ENCODE measurements around the gene APBB2.

GRCh38 chr4:41215969-41216293 is 1.6 kb upstream of the APBB2 start:
- TF ChIP-seq, protein P1, sequence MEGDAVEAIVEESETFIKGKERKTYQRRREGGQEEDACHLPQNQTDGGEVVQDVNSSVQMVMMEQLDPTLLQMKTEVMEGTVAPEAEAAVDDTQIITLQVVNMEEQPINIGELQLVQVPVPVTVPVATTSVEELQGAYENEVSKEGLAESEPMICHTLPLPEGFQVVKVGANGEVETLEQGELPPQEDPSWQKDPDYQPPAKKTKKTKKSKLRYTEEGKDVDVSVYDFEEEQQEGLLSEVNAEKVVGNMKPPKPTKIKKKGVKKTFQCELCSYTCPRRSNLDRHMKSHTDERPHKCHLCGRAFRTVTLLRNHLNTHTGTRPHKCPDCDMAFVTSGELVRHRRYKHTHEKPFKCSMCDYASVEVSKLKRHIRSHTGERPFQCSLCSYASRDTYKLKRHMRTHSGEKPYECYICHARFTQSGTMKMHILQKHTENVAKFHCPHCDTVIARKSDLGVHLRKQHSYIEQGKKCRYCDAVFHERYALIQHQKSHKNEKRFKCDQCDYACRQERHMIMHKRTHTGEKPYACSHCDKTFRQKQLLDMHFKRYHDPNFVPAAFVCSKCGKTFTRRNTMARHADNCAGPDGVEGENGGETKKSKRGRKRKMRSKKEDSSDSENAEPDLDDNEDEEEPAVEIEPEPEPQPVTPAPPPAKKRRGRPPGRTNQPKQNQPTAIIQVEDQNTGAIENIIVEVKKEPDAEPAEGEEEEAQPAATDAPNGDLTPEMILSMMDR (IDR thresholded peaks at IDR 0.05) = no peak
- no peak for TF ChIP-seq POLR2AphosphoS5 (IDR thresholded peaks at IDR 0.05)

All from prostate gland (tissue), 2 donors.